CD4-positive, alpha-beta memory T cell (primary cell): Measurements from ENCODE around the gene KAT8. TPM values are rescaled to one million over a fixed set of nuclear protein-coding genes. Genes with fewer than 3 reads are reported as not detected.
"Not testable (repeated sequence)": the region's sequence is repeated elsewhere in the genome, so short reads cannot be mapped to it uniquely, and the experiment has no call there.

ENCODE experiments used
- CTCF ChIA-PET: fragments of 350-600 bp; sonication (Branson Sonifier 250); formaldehyde crosslinking; loops from one replicate; lab custom pipeline; 2021; ENCODE audit warnings: inconsistent platforms; ENCODE audit not compliant: partially characterized antibody; lab: Charles Lee
- POLR2A ChIA-PET: fragments of 350-600 bp; sonication (Branson Sonifier 250); formaldehyde crosslinking; loops from one replicate; lab custom pipeline; 2021; ENCODE audit not compliant: partially characterized antibody; lab: Charles Lee
- DNase-seq, 5 donors: peaks; one replicate each; pipeline versions ENCODE4 v3.0.0 to v3.0.0-alpha.2; 2020 to 2022; ENCODE audit warnings: mixed read lengths in 1 of 5
- H3K27ac ChIP-seq: one replicate; pipeline ENCODE4 v1.7.0; 2013; ENCODE audit warnings: low read depth, low read length
- H3K27me3 ChIP-seq: 2 replicates; pipeline ENCODE4 v1.7.0; 2013; ENCODE audit warnings: mild to moderate bottlenecking, low read length, moderate library complexity; ENCODE audit not compliant: insufficient read depth
- H3K36me3 ChIP-seq: 2 replicates; pipeline ENCODE4 v1.7.0; 2013; ENCODE audit warnings: mild to moderate bottlenecking, low read length, moderate library complexity; ENCODE audit not compliant: insufficient read depth
- H3K4me1 ChIP-seq: 2 replicates; pipeline ENCODE4 v1.7.0; 2013; ENCODE audit warnings: mild to moderate bottlenecking, low read length, moderate library complexity; ENCODE audit not compliant: insufficient read depth
- H3K4me3 ChIP-seq, 2 donors: one replicate each; pipeline ENCODE4 v1.7.0; 2013; ENCODE audit warnings: low read length in 2 of 2, mild to moderate bottlenecking in 1 of 2
- H3K9me3 ChIP-seq, 2 donors: one replicate each; pipeline ENCODE4 v1.7.0; 2013; ENCODE audit warnings: low read length in 2 of 2, control low read depth in 1 of 2; ENCODE audit not compliant: control insufficient read depth in 1 of 2
- H3K27ac Mint-ChIP-seq, 7 donors: one replicate each; pipeline ENCODE4 v1.8.0; 2020 to 2021; ENCODE audit warnings: mixed read lengths in 7 of 7, mild to moderate bottlenecking in 6 of 7, inconsistent platforms in 3 of 7, moderate library complexity in 3 of 7
- H3K27me3 Mint-ChIP-seq, 2 donors: one replicate each; pipeline ENCODE4 v1.8.0; 2020 to 2021; ENCODE audit warnings: mixed read lengths in 2 of 2
- H3K36me3 Mint-ChIP-seq, 2 donors: one replicate each; pipeline ENCODE4 v1.8.0; 2020 to 2021; ENCODE audit warnings: mixed read lengths in 2 of 2, inconsistent platforms in 1 of 2, mild to moderate bottlenecking in 1 of 2
- H3K4me1 Mint-ChIP-seq, 4 donors: one replicate each; pipeline ENCODE4 v1.8.0; 2020 to 2021; ENCODE audit warnings: mixed read lengths in 4 of 4, mild to moderate bottlenecking in 1 of 4
- H3K4me3 Mint-ChIP-seq, 8 donors: one replicate each; pipeline ENCODE4 v1.8.0; 2020 to 2021; ENCODE audit warnings: mixed read lengths in 8 of 8, mild to moderate bottlenecking in 7 of 8, moderate library complexity in 6 of 8, inconsistent platforms in 3 of 8
- H3K9me3 Mint-ChIP-seq, 8 donors: one replicate each; pipeline ENCODE4 v1.8.0; 2020 to 2021; ENCODE audit warnings: mixed read lengths in 8 of 8, mild to moderate bottlenecking in 5 of 8, inconsistent platforms in 3 of 8, moderate library complexity in 1 of 8
- intact Hi-C: fragments of 100-400 bp; cut with micrococcal nuclease; formaldehyde crosslinking; loops from one replicate; pipeline ENCODE4 v1.15.1; 2023
- polyA plus RNA-seq, 2 donors: library from polyadenylated mRNA; unstranded; fragments of 300-500 nt; fragmentation: Illumina TruSeq; gene quantifications; one replicate each; pipeline ENCODE4 v1.2.3, GENCODE V29; 2021
- total RNA-seq, 2 experiments: library from RNA; stranded (reverse); gene quantifications; one replicate each; pipeline ENCODE4 v1.2.3, GENCODE V29; 2021

The KAT8 gene
- total and polyA plus RNA-seq, 4 experiments from 2014 or later, result 37.5 to 94.2 (median 79.8) TPM

DNA sequence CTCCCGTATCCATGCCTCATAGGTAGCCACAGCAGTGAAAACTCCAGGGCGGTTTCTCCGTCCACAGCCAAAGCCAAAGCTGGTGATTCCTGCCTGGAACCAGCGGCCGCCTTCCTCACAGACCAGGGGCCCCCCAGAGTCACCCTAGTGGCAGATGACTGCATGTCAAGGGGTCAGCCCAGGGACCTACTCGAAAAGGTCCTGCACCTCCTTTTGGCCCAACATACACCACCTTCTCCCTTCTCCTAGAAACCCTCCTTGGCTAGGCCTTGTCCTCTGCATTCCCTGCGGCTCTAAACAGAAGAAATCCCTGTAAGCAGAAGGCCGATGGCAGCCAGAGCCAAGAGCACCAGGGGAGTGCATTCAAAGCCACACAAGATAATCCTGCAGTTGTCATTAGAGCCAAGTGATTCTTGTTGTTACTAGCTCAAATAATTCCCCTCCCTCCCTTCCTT, 26.3 kb downstream of the KAT8 start:
- H3K4me1 Mint-ChIP-seq, result peaks cover 3 to 14% (median 10%) of the 10 kb centered on the region in 4 donors
- DNase-seq, result no peak
- H3K27me3 Mint-ChIP-seq, result peaks cover 0 to 2% of the 10 kb centered on the region in 2 donors
- CTCF ChIA-PET, result interaction anchor here (1.3 to 3.6 kb wide), 7 partner anchors 14 to 159 kb away, joined by 4 to 56 read pairs (median 28); partner anchors contain the start of genes FUS, HSD3B7, KAT8 and ZNF646
- Histone ChIP-seq H3K9me3 (no peaks in the 10 kb centered on the region), H3K27ac (no peak overlapping the region), H3K4me3 (no peak overlapping the region), H3K4me1 (peaks cover 15% of the 10 kb centered on the region), H3K27me3 (no peaks in the 10 kb centered on the region), H3K36me3 (no peaks in the 10 kb centered on the region)
- peak overlapping the region in 6 of 7 donors; percentile 24 to 75 (median 40) for H3K27ac Mint-ChIP-seq
- H3K36me3 Mint-ChIP-seq, result no peaks in the 10 kb centered on the region
- peak overlapping the region; percentile 27 to 75 (median 55) for H3K4me3 Mint-ChIP-seq
- POLR2A ChIA-PET, result interaction anchor here (0.6 to 6.0 kb wide), 6 partner anchors 25 to 195 kb away, joined by 3 to 195 read pairs (median 12); partner anchors contain the start of genes FUS, KAT8, ORAI3 and PYCARD
- intact Hi-C loops, result loop anchor here (2.0 kb wide), 1 partner anchor 39 kb away; no protein-coding TSS in a partner anchor
- no peaks in the 10 kb centered on the region for H3K9me3 Mint-ChIP-seq

- H3K4me1 ChIP-seq, result peaks cover 15% of the 10 kb centered on the region
- H3K36me3 ChIP-seq, DNase-seq, H3K9me3 ChIP-seq, H3K36me3 Mint-ChIP-seq, H3K27ac ChIP-seq, intact Hi-C loops, H3K27me3 ChIP-seq, H3K9me3 Mint-ChIP-seq, H3K27me3 Mint-ChIP-seq, H3K4me3 ChIP-seq: not testable (repeated sequence)
- peaks cover 3 to 14% (median 10%) of the 10 kb centered on the region in 4 donors for H3K4me1 Mint-ChIP-seq
- POLR2A ChIA-PET, result interaction anchor here (1.1 to 6.0 kb wide), 3 partner anchors 26 to 71 kb away, joined by 3 to 195 read pairs (median 121); partner anchors contain the start of genes FUS, KAT8, ZNF646 and ZNF668
- CTCF ChIA-PET, result interaction anchor here (1.3 to 3.6 kb wide), 6 partner anchors 13 to 159 kb away, joined by 4 to 56 read pairs (median 16); partner anchors contain the start of genes HSD3B7, KAT8, ZNF646 and ZNF668
- H3K27ac Mint-ChIP-seq, result peak overlapping the region in 1 of 7 donors; percentile 75
- H3K4me3 Mint-ChIP-seq, result peak overlapping the region in 1 of 8 donors; percentile 17
Measured at GRCh38 chr16:31144418-31144817, 27.0 kb downstream of the KAT8 start.

DNA sequence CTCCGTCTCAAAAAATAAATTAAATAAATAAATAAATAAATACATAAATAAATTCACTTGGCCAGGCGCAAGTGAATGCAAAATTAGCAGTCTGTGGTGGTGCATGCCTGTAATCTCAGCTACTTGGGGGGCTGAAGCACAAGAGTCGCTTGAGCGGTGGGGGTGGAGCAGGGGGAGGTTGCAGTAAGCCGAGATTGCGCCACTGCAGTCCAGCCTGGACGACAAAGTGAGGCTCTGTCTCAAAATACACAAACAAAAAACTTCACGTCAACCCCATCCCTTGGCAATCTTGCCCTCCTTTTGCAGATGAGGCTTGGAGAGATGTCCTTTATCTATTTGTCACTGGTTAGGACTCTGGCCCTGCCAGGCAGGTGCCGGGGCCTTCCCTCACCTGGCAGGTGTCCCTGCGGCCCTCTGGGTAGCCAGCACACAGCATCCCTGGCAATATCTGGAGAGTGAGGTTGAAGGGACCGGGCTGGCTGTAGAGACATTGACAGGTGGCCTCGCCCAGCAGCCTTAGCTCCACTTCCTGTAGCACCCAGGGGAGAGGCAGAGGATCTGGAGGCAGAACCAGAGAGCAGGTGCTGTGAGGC, 28.0 kb downstream of the KAT8 start:
- DNase-seq, result no peak
- Histone ChIP-seq H3K4me1 (peaks cover 15% of the 10 kb centered on the region), H3K9me3 (no peaks in the 10 kb centered on the region), H3K4me3 (no peak overlapping the region), H3K27ac (no peak overlapping the region), H3K36me3 (no peaks in the 10 kb centered on the region), H3K27me3 (no peaks in the 10 kb centered on the region)
- intact Hi-C loops, result no loop called here
- H3K9me3 Mint-ChIP-seq, result no peaks in the 10 kb centered on the region
- H3K4me3 Mint-ChIP-seq, result no peak overlapping the region
- peaks cover 3 to 14% (median 10%) of the 10 kb centered on the region in 4 donors for H3K4me1 Mint-ChIP-seq
- peaks cover 0 to 2% of the 10 kb centered on the region in 2 donors for H3K27me3 Mint-ChIP-seq
- H3K27ac Mint-ChIP-seq, result no peak overlapping the region
- ChIA-PET CTCF (interaction anchor here (0.7 to 2.2 kb wide), 4 partner anchors 19 to 298 kb away, joined by 3 to 5 read pairs (median 4); partner anchors contain the start of gene ZNF843), POLR2A (interaction anchor here (0.6 to 6.0 kb wide), 3 partner anchors 33 to 673 kb away, joined by 3 to 195 read pairs (median 3); partner anchors contain the start of genes FUS, ITGAL, ZNF646 and ZNF668)
- H3K36me3 Mint-ChIP-seq, result no peaks in the 10 kb centered on the region

GRCh38 chr16:31147574-31147973, 30.1 kb downstream of the KAT8 start:
- Mint-ChIP-seq H3K27ac (peak overlapping the region in 1 of 7 donors; percentile 8), H3K9me3 (no peaks in the 10 kb centered on the region), H3K4me1 (peaks cover 0 to 7% (median 3%) of the 10 kb centered on the region in 4 donors), H3K4me3 (no peak overlapping the region), H3K36me3 (no peaks in the 10 kb centered on the region), H3K27me3 (peaks cover 0 to 2% of the 10 kb centered on the region in 2 donors)
- Histone ChIP-seq H3K4me1 (peaks cover 7% of the 10 kb centered on the region), H3K27me3 (no peaks in the 10 kb centered on the region), H3K9me3 (no peaks in the 10 kb centered on the region), H3K36me3 (no peaks in the 10 kb centered on the region), H3K4me3 (no peak overlapping the region), H3K27ac (no peak overlapping the region)
- POLR2A ChIA-PET, result no interaction called here
- no peak for DNase-seq
- CTCF ChIA-PET, result no interaction called here
- intact Hi-C loops, result no loop called here

- Histone ChIP-seq H3K27ac (no peak overlapping the region), H3K27me3 (no peaks in the 10 kb centered on the region), H3K4me3 (no peak overlapping the region), H3K36me3 (no peaks in the 10 kb centered on the region), H3K4me1 (no peaks in the 10 kb centered on the region), H3K9me3 (no peaks in the 10 kb centered on the region)
- Mint-ChIP-seq H3K27me3 (peaks cover 0 to 2% of the 10 kb centered on the region in 2 donors), H3K9me3 (no peaks in the 10 kb centered on the region), H3K36me3 (no peaks in the 10 kb centered on the region), H3K4me3 (no peak overlapping the region), H3K4me1 (peaks cover 0 to 7% (median 3%) of the 10 kb centered on the region in 4 donors), H3K27ac (no peak overlapping the region)
- ChIA-PET POLR2A (no interaction called here), CTCF (no interaction called here)
- intact Hi-C loops, result no loop called here
- DNase-seq, result no peak
Measured at GRCh38 chr16:31148281-31148728, 30.8 kb downstream of the KAT8 start.

- CTCF ChIA-PET, result no interaction called here
- POLR2A ChIA-PET, result no interaction called here
- no peak overlapping the region for H3K4me3 ChIP-seq
- no peak overlapping the region for H3K27ac ChIP-seq
- Mint-ChIP-seq H3K36me3 (no peaks in the 10 kb centered on the region), H3K4me1 (peaks cover 0 to 2% (median under 1%) of the 10 kb centered on the region in 4 donors), H3K27me3 (peaks cover 0 to 2% of the 10 kb centered on the region in 2 donors), H3K4me3 (no peak overlapping the region), H3K9me3 (no peaks in the 10 kb centered on the region), H3K27ac (no peak overlapping the region)
- no peak for DNase-seq
- no peaks in the 10 kb centered on the region for H3K9me3 ChIP-seq
- no peaks in the 10 kb centered on the region for H3K27me3 ChIP-seq
- intact Hi-C loops, result no loop called here
- H3K4me1 ChIP-seq, result no peaks in the 10 kb centered on the region
- H3K36me3 ChIP-seq, result no peaks in the 10 kb centered on the region
Measured at GRCh38 chr16:31148896-31149295, 31.4 kb downstream of the KAT8 start.

DNA sequence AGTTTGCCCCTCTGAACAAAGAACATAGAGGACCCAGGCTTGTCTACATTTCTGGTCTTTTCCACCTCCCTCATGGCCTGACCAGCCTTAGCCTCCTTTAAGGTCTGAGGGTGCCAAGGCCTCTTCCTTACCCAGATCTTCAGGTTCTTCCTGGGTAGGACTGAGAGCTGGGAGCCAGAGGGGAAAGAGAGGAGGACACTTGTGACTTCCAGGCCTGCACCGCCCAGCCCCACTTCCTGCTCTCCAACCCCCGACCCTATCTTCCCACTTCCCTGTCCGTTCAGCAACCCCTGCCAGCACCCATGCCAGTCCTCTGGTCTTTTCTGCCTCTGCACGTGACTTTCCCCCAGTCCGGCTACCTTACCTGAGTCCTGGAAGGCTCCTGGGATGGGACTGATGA, 31.9 kb downstream of the KAT8 start:
- H3K4me1 ChIP-seq, result no peaks in the 10 kb centered on the region
- H3K27ac Mint-ChIP-seq, result peak overlapping the region in 1 of 7 donors; percentile 15
- H3K4me3 ChIP-seq, result no peak overlapping the region
- H3K27me3 Mint-ChIP-seq, result peaks cover 0 to 2% of the 10 kb centered on the region in 2 donors
- no peaks in the 10 kb centered on the region for H3K36me3 ChIP-seq
- H3K9me3 Mint-ChIP-seq, result no peaks in the 10 kb centered on the region
- H3K27ac ChIP-seq, result no peak overlapping the region
- no peaks in the 10 kb centered on the region for H3K27me3 ChIP-seq
- DNase-seq, result no peak
- H3K36me3 Mint-ChIP-seq, result no peaks in the 10 kb centered on the region
- POLR2A ChIA-PET, result interaction anchor here (0.7 kb wide), 1 partner anchor 31 kb away, joined by 3 read pairs; the partner anchor contains the start of gene FUS
- H3K9me3 ChIP-seq, result no peaks in the 10 kb centered on the region
- intact Hi-C loops, result no loop called here
- H3K4me1 Mint-ChIP-seq, result no peaks in the 10 kb centered on the region
- H3K4me3 Mint-ChIP-seq, result no peak overlapping the region
- CTCF ChIA-PET, result no interaction called here
